MM.1S (cell line): ENCODE measurements around the gene SNX8.
"Not testable (repeated sequence)": the region's sequence is repeated elsewhere in the genome, so short reads cannot be mapped to it uniquely, and the experiment has no call there.

Experiments used
- DNase-seq: peaks from one replicate; pipeline ENCODE4 v3.0.0-alpha.2; 2015
- H2AFZ ChIP-seq: fragments of 300-600 bp; sonication (generic); 2 replicates; pipeline ENCODE4 v1.6.0; 2016; ENCODE audit warnings: antibody characterized with exemption, low read length
- H3F3A ChIP-seq: fragments of 300-600 bp; sonication (generic); 2 replicates; pipeline ENCODE4 v1.6.1; 2016; ENCODE audit warnings: mild to moderate bottlenecking, antibody characterized with exemption, low read length, moderate library complexity, mixed read lengths; ENCODE audit not compliant: insufficient read depth
- H3K27ac ChIP-seq: fragments of 300-600 bp; sonication (generic); 2 replicates; pipeline ENCODE4 v1.5.1; 2016; ENCODE audit warnings: mild to moderate bottlenecking, low read length
- H3K27me3 ChIP-seq: fragments of 300-600 bp; sonication (generic); replicated peaks from 2 replicates; pipeline ENCODE4 v1.6.0; 2016; ENCODE audit warnings: low read length; ENCODE audit not compliant: insufficient read depth
- H3K36me3 ChIP-seq: fragments of 300-600 bp; sonication (generic); replicated peaks from 2 replicates; pipeline ENCODE4 v1.6.1; 2016; ENCODE audit warnings: mild to moderate bottlenecking, low read length, mixed read lengths; ENCODE audit not compliant: insufficient read depth
- H3K4me1 ChIP-seq: fragments of 300-600 bp; sonication (generic); 2 replicates; pipeline ENCODE4 v1.6.1; 2016; ENCODE audit warnings: low read length, mixed read lengths
- H3K4me2 ChIP-seq: fragments of 300-600 bp; sonication (generic); 2 replicates; pipeline ENCODE4 v1.6.0; 2016; ENCODE audit warnings: low read depth, low read length
- H3K4me3 ChIP-seq: fragments of 300-600 bp; sonication (generic); 2 replicates; pipeline ENCODE4 v1.5.1; 2016; ENCODE audit warnings: low read length, mixed read lengths
- H3K79me2 ChIP-seq: fragments of 300-600 bp; sonication (generic); 2 replicates; pipeline ENCODE4 v1.6.1; 2016; ENCODE audit warnings: mixed run types, low read length, mixed read lengths
- H3K9ac ChIP-seq: fragments of 300-600 bp; sonication (generic); 2 replicates; pipeline ENCODE4 v1.6.1; 2016; ENCODE audit warnings: low read length, mixed read lengths
- H3K9me2 ChIP-seq: fragments of 300-600 bp; sonication (generic); replicated peaks from 2 replicates; pipeline ENCODE4 v1.6.1; 2016; ENCODE audit warnings: mild to moderate bottlenecking, low read length, mixed read lengths; ENCODE audit not compliant: insufficient read depth
- H3K9me3 ChIP-seq: fragments of 300-600 bp; sonication (generic); replicated peaks from 2 replicates; pipeline ENCODE4 v1.6.1; 2016; ENCODE audit warnings: mild to moderate bottlenecking, low read length, mixed read lengths; ENCODE audit not compliant: insufficient read depth
- H4K20me1 ChIP-seq: fragments of 300-600 bp; sonication (generic); 2 replicates; pipeline ENCODE4 v1.6.1; 2016; ENCODE audit warnings: mild to moderate bottlenecking, low read length, moderate library complexity, mixed read lengths; ENCODE audit not compliant: insufficient read depth
- CTCF ChIP-seq: fragments of 300-600 bp; sonication (generic); IDR thresholded peaks from 2 replicates; pipeline ENCODE4 v1.5.1; 2016; ENCODE audit warnings: antibody characterized with exemption, low read length, mixed read lengths
- EZH2 ChIP-seq: fragments of 300-600 bp; sonication (generic); optimal IDR thresholded peaks from 2 replicates; pipeline ENCODE3; 2017; ENCODE audit warnings: low read depth, mild to moderate bottlenecking, antibody characterized with exemption, low read length, mixed read lengths
- EZH2phosphoT487 ChIP-seq: fragments of 300-600 bp; sonication (generic); IDR thresholded peaks from 2 replicates; pipeline ENCODE4 v1.6.1; 2018; ENCODE audit warnings: antibody characterized with exemption, low read length

The SNX8 gene

GRCh38 chr7:2321020-2321419, 6.8 kb upstream of the SNX8 start:
- H2AFZ ChIP-seq = no peak overlapping the region
- no peak overlapping the region for H3K27ac ChIP-seq
- no peak overlapping the region for H3K9ac ChIP-seq

GRCh38 chr7:2317556-2318293, 3.5 kb upstream of the SNX8 start:
- TF ChIP-seq EZH2phosphoT487 = no peak
- H4K20me1 ChIP-seq = no peaks in the 10 kb centered on the region
- DNase-seq = no peak
- H3K4me1 ChIP-seq = no peaks in the 10 kb centered on the region
- no peak overlapping the region for H3K4me2 ChIP-seq
- no peak overlapping the region for H3K4me3 ChIP-seq
- H3F3A ChIP-seq = no peaks in the 10 kb centered on the region
- H3K36me3 ChIP-seq = no peaks in the 10 kb centered on the region
- no peaks in the 10 kb centered on the region for H3K9me3 ChIP-seq
- H3K27me3 ChIP-seq = no peaks in the 10 kb centered on the region
- no peaks in the 10 kb centered on the region for H3K9me2 ChIP-seq
- H3K79me2 ChIP-seq = peaks cover 9% of the 10 kb centered on the region
- H3K27ac ChIP-seq = no peak overlapping the region
- H3K9ac ChIP-seq = no peak overlapping the region
- no peak overlapping the region for H2AFZ ChIP-seq

More at GRCh38 chr7:2321020-2321419, 6.8 kb upstream of the SNX8 start:
- H3K79me2 ChIP-seq = no peaks in the 10 kb centered on the region
- H3K4me3 ChIP-seq = no peak overlapping the region
- no peak for DNase-seq
- no peaks in the 10 kb centered on the region for H3K27me3 ChIP-seq
- H3K36me3 ChIP-seq = no peaks in the 10 kb centered on the region
- no peaks in the 10 kb centered on the region for H3K9me3 ChIP-seq
- H3F3A ChIP-seq = no peaks in the 10 kb centered on the region
- TF ChIP-seq EZH2phosphoT487 = no peak
- no peak for TF ChIP-seq CTCF
- no peak for TF ChIP-seq EZH2
- H4K20me1 ChIP-seq = no peaks in the 10 kb centered on the region
- no peaks in the 10 kb centered on the region for H3K4me1 ChIP-seq
- no peaks in the 10 kb centered on the region for H3K9me2 ChIP-seq
- no peak overlapping the region for H3K4me2 ChIP-seq

- no peaks in the 10 kb centered on the region for H3K9me3 ChIP-seq
- no peaks in the 10 kb centered on the region for H3K27me3 ChIP-seq
- H3K27ac ChIP-seq = no peak overlapping the region
- no peaks in the 10 kb centered on the region for H3K9me2 ChIP-seq
- H2AFZ ChIP-seq = no peak overlapping the region
- H3K9ac ChIP-seq = no peak overlapping the region
- no peak for DNase-seq
- no peaks in the 10 kb centered on the region for H3F3A ChIP-seq
- TF ChIP-seq EZH2phosphoT487 (no peak), CTCF (no peak)
- H3K4me1 ChIP-seq = no peaks in the 10 kb centered on the region
- H3K79me2 ChIP-seq = peaks cover 18% of the 10 kb centered on the region
- H3K36me3 ChIP-seq = no peaks in the 10 kb centered on the region
- no peak overlapping the region for H3K4me2 ChIP-seq
- H4K20me1 ChIP-seq = no peaks in the 10 kb centered on the region
- no peak overlapping the region for H3K4me3 ChIP-seq
Measured at GRCh38 chr7:2316578-2316977, 2.3 kb upstream of the SNX8 start.

- no peak overlapping the region for H3K9ac ChIP-seq
- DNase-seq = no peak
- no peak overlapping the region for H2AFZ ChIP-seq
Measured at GRCh38 chr7:2315787-2316186, 1.5 kb upstream of the SNX8 start.

GRCh38 chr7:2314956-2315530, 802 bp upstream of the SNX8 start:
- H3K9ac ChIP-seq, H3K9me2 ChIP-seq, H3K36me3 ChIP-seq, H3K9me3 ChIP-seq, H3K27me3 ChIP-seq, DNase-seq, H3F3A ChIP-seq, H4K20me1 ChIP-seq, H3K27ac ChIP-seq, H3K4me1 ChIP-seq: not testable (repeated sequence)
- peak overlapping the region; percentile 53 for H3K4me2 ChIP-seq
- H3K4me3 ChIP-seq = peak overlapping the region; percentile 41
- H3K79me2 ChIP-seq = peaks cover 20% of the 10 kb centered on the region
- peak overlapping the region; percentile 35; the same call in 1 of the 2 replicates for H2AFZ ChIP-seq

More at GRCh38 chr7:2315787-2316186, 1.5 kb upstream of the SNX8 start:
- Histone ChIP-seq H3K4me3 (no peak overlapping the region), H3K36me3 (no peaks in the 10 kb centered on the region), H3F3A (no peaks in the 10 kb centered on the region), H3K79me2 (peaks cover 18% of the 10 kb centered on the region), H3K9me2 (no peaks in the 10 kb centered on the region), H3K27me3 (no peaks in the 10 kb centered on the region), H3K27ac (no peak overlapping the region), H3K4me2 (no peak overlapping the region), H3K9me3 (no peaks in the 10 kb centered on the region), H3K4me1 (no peaks in the 10 kb centered on the region), H4K20me1 (no peaks in the 10 kb centered on the region)
- TF ChIP-seq EZH2 (no peak), EZH2phosphoT487 (no peak), CTCF (no peak)
